Testis (tissue), 2 donors: Measurements from ENCODE around the gene CFAP157.

Source experiments
- CTCF ChIP-seq, 3 experiments: fragments of 450-650 bp in 2 of 3; fragments of 200-600 bp in 1 of 3; sonication (generic) in 1 of 3; IDR thresholded peaks; one replicate each; pipeline ENCODE4 v1.5.1; 2016 to 2019; ENCODE audit warnings: antibody characterized with exemption in 3 of 3, mild to moderate bottlenecking in 2 of 3, moderate library complexity in 1 of 3
- POLR2A ChIP-seq: fragments of 450-650 bp; IDR thresholded peaks from one replicate; pipeline ENCODE4 v1.6.1; 2017; ENCODE audit warnings: antibody characterized with exemption, mild to moderate bottlenecking, moderate library complexity

DNA sequence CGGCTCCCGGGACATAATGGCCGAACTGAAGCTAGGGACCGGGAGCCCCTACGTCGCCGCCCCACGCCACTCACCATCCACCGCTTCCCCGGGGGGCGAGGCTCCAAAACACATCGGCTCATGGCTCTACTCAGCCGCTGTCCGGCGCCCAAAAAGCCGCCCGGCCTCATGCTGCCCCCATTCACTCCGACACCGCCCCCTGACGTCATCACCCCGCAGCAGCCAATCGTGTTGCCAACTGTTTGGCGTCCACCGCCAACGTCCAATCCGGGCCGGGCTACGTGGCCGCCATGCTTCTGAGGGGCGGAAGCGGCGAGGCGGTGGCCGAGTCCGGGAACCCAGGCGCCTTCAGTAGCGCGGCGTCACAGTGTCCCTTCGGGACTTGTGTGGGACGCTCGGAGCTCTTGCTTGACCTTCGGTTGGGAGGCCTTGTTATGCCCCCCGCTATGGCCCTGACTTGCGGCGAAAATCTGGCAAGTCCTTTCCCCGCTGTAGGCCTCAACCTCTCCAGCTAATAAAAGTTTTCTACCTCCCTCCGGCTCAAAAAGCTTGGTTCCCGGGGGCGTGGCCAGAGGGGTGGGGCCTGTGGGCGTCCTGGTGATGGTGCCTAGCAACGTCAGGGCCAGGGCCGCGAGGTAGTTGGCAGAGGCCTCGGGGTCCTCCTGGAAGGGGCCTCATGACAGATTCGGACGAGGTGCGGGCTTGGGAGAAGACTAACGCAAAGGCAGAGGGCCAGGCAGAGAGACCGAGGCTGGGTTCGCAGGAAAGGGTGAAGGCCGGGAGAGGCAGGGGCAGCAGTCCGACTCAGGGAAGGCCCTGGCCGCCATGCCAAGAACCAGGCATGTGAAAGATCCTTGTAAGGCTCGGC is 8.9 kb downstream of the CFAP157 start, which contains the start of the genes PTRH1 and TTC16:
- TF ChIP-seq CTCF (IDR thresholded peaks at IDR 0.05) (no peak), POLR2A (no peak)
